ENCODE measurements around the gene ZBTB3.
A peak's percentile ranks its signal among the peaks of the same experiment; 100 is the strongest.

ZBTB3 gene

GRCh38 chr11:62707277-62707861, 46.6 kb downstream of the ZBTB3 start, which contains the start of the genes BSCL2 and GNG3 (continued):
- TF ChIP-seq KLF8 (tag by site-specific recombination; IDR thresholded peaks at IDR 0.05) (0 out of 2 replicates have a peak, but pooled peaks have one; percentile 27), ZIC2 (tag by site-specific recombination; IDR thresholded peaks at IDR 0.05) (peak; percentile 34), ZNF623 (tag by site-specific recombination; IDR thresholded peaks at IDR 0.05) (no peak), ZNF184 (tag by site-specific recombination; IDR thresholded peaks at IDR 0.05) (0 out of 2 replicates have a peak, but pooled peaks have one; percentile 33)

GRCh38 chr11:62706850-62707247, 47.1 kb downstream of the ZBTB3 start:
- no peaks in the 10 kb centered on the region for H3K9me3 ChIP-seq (ENCODE audit: control insufficient read depth, insufficient read depth, low read depth, low read length)
- peaks cover 3% of the 10 kb centered on the region; the same call in 1 of the 2 replicates for H3K4me1 ChIP-seq (ENCODE audit: control insufficient read depth, insufficient read depth, low read length)
- peaks cover 7 to 90% of the 10 kb centered on the region in 2 experiments for H3K36me3 ChIP-seq (ENCODE audit: control insufficient read depth in 2 of 2, insufficient read depth in 1 of 2, low read length in 2 of 2)
- CTCF ChIA-PET, result interaction anchor here (0.5 to 2.1 kb wide), 3 partner anchors 10 to 63 kb away, joined by 3 to 7 read pairs (median 3); no protein-coding TSS in a partner anchor
- H3K4me3 ChIP-seq (ENCODE audit: low read depth, low read length), result no peak overlapping the region
- POLR2A ChIA-PET, result interaction anchor here (0.9 to 3.7 kb wide), 18 partner anchors 9 to 134 kb away, joined by 3 to 34 read pairs (median 10); partner anchors contain the start of genes C11orf98, CSKMT, EEF1G and HNRNPUL2
- TF ChIP-seq KLF1 (tag by site-specific recombination; IDR thresholded peaks at IDR 0.05), result no peak
- TF ChIP-seq ZNF768 (tag by site-specific recombination; IDR thresholded peaks at IDR 0.05), result no peak
- no peak for TF ChIP-seq ZNF654 (tag by site-specific recombination; IDR thresholded peaks at IDR 0.05; ENCODE audit: low read depth)
- no peak for TF ChIP-seq ZNF26 (tag by site-specific recombination; IDR thresholded peaks at IDR 0.05)
- no peak for TF ChIP-seq YY1 (tag by site-specific recombination; IDR thresholded peaks at IDR 0.05)
- TF ChIP-seq KLF17 (tag by site-specific recombination; IDR thresholded peaks at IDR 0.05), result no peak
- TF ChIP-seq ZNF157 (tag by site-specific recombination; IDR thresholded peaks at IDR 0.05), result no peak
- TF ChIP-seq ZBTB49 (tag by site-specific recombination; IDR thresholded peaks at IDR 0.05; ENCODE audit: low read depth), result no peak
- TF ChIP-seq ZBTB1 (tag by site-specific recombination; IDR thresholded peaks at IDR 0.05), result no peak
- no peak for TF ChIP-seq ZNF596 (tag by site-specific recombination; IDR thresholded peaks at IDR 0.05)
- TF ChIP-seq ZNF23 (tag by site-specific recombination; IDR thresholded peaks at IDR 0.05; ENCODE audit: borderline replicate concordance), result no peak
- TF ChIP-seq ZNF449 (tag by site-specific recombination; IDR thresholded peaks at IDR 0.05), result no peak
- no peak for TF ChIP-seq ZNF610 (tag by site-specific recombination; IDR thresholded peaks at IDR 0.05; ENCODE audit: borderline replicate concordance)
- TF ChIP-seq WT1 (tag by site-specific recombination; IDR thresholded peaks at IDR 0.05), result no peak
- TF ChIP-seq ZNF623 (tag by site-specific recombination; IDR thresholded peaks at IDR 0.05), result no peak
- no peak for TF ChIP-seq ZNF169 (tag by site-specific recombination; IDR thresholded peaks at IDR 0.05)
- H3K27ac ChIP-seq (ENCODE audit: extremely low read depth, low read depth, low read length), result no peak overlapping the region; the same call in 1 of the 2 replicates

Data from HEK293 (cell line).